NB4 (cell line): ENCODE results near the gene RAPGEF4.
A peak's percentile ranks its signal among the peaks of the same experiment; 100 is the strongest.

Experiments used
- DNase-seq: peaks from one replicate; pipeline ENCODE4 v3.0.0; 2010; ENCODE audit warnings: low read depth
- H3K4me3 ChIP-seq: one replicate; pipeline ENCODE4 v1.5.1; 2011; ENCODE audit warnings: mild to moderate bottlenecking, low read depth, low read length, moderate library complexity
- CTCF ChIP-seq: IDR thresholded peaks from one replicate; pipeline ENCODE4 v1.5.1; 2012; ENCODE audit warnings: low read depth, low read length
- MAX ChIP-seq: IDR thresholded peaks from 2 replicates; pipeline ENCODE4 v1.6.1; 2011; ENCODE audit warnings: low read depth, low read length
- MYC ChIP-seq: IDR thresholded peaks from 2 replicates; pipeline ENCODE4 v1.6.1; 2011; ENCODE audit warnings: low read depth, low read length
- POLR2A ChIP-seq: IDR thresholded peaks from 2 replicates; pipeline ENCODE4 v1.6.1; 2011; ENCODE audit warnings: mild to moderate bottlenecking; ENCODE audit not compliant: insufficient read length; ENCODE audit errors: extremely low read depth

Gene RAPGEF4

GRCh38 chr2:172976816-172977215 is 241.2 kb downstream of the RAPGEF4 start:
- DNase-seq, result no peak
- H3K4me3 ChIP-seq, result no peak overlapping the region
- TF ChIP-seq MYC (no peak), MAX (no peak), POLR2A (no peak), CTCF (no peak)

- peak; percentile 44 for DNase-seq
- no peak for TF ChIP-seq MAX
- no peak for TF ChIP-seq POLR2A
- no peak for TF ChIP-seq CTCF
- no peak overlapping the region for H3K4me3 ChIP-seq
Observed at GRCh38 chr2:172977270-172978062, 241.8 kb downstream of the RAPGEF4 start.

- no peak for DNase-seq
- no peak for TF ChIP-seq MAX
- no peak for TF ChIP-seq CTCF
- no peak for TF ChIP-seq POLR2A
- no peak for TF ChIP-seq MYC
- H3K4me3 ChIP-seq, result no peak overlapping the region
Observed at GRCh38 chr2:172978063-172978383, 242.4 kb downstream of the RAPGEF4 start.

- peak; percentile 27 for DNase-seq
- no peak overlapping the region for H3K4me3 ChIP-seq
- TF ChIP-seq POLR2A (no peak), CTCF (no peak), MAX (no peak; the same call in 1 of the 2 replicates), MYC (no peak)
Observed at GRCh38 chr2:172985139-172985892, 249.7 kb downstream of the RAPGEF4 start.

GRCh38 chr2:172986040-172986439 is 250.4 kb downstream of the RAPGEF4 start:
- H3K4me3 ChIP-seq, result no peak overlapping the region
- TF ChIP-seq CTCF (no peak), MYC (no peak), MAX (no peak), POLR2A (no peak)
- DNase-seq, result no peak
